NCI-H82 treated with DMSO at 0.1 percent for 48 hours (cell line): ENCODE data around the gene TMEM121B.
"Not testable (repeated sequence)": the region's sequence is repeated elsewhere in the genome, so short reads cannot be mapped to it uniquely, and the experiment has no call there.

Experiments used
- DNase-seq: peaks from one replicate; lab custom pipeline; 2025; ENCODE audit not compliant: unreplicated experiment; lab: John Stamatoyannopoulos, UW

Gene TMEM121B

GRCh38 chr22:17121233-17122195 is at the start of gene TMEM121B:
Gene TMEM121B, minus strand, starts transcription at chr22:17121360. Its CDS starts 233 bp downstream, at chr22:17121127.
- DNase-seq, result peak; percentile 12

- DNase-seq, result no peak
Measured at GRCh38 chr22:17167486-17167885, 46.3 kb upstream of the TMEM121B start.

- no peak for DNase-seq
Measured at GRCh38 chr22:17164392-17165024, 43.3 kb upstream of the TMEM121B start.

- no peak for DNase-seq
Measured at GRCh38 chr22:17162731-17163130, 41.6 kb upstream of the TMEM121B start.

GRCh38 chr22:17161991-17162390 is 40.8 kb upstream of the TMEM121B start:
- no peak for DNase-seq

- DNase-seq, result no peak
Measured at GRCh38 chr22:17159504-17159951, 38.4 kb upstream of the TMEM121B start.

GRCh38 chr22:17158568-17159503 is 37.7 kb upstream of the TMEM121B start, which contains the start of gene HDHD5:
Gene HDHD5, minus strand, starts transcription at chr22:17159277. Its CDS starts 26 bp downstream, at chr22:17159251.
- DNase-seq, result peak; percentile 42

- no peak for DNase-seq
Measured at GRCh38 chr22:17158176-17158567, 37.0 kb upstream of the TMEM121B start.

- DNase-seq, result no peak
Measured at GRCh38 chr22:17157714-17158113, 36.6 kb upstream of the TMEM121B start.

- no peak for DNase-seq
Measured at GRCh38 chr22:17155941-17156340, 34.8 kb upstream of the TMEM121B start.

GRCh38 chr22:17152971-17153370 is 31.8 kb upstream of the TMEM121B start:
- DNase-seq, result no peak

GRCh38 chr22:17152340-17152739 is 31.2 kb upstream of the TMEM121B start:
- no peak for DNase-seq

- no peak for DNase-seq
Measured at GRCh38 chr22:17149076-17149815, 28.1 kb upstream of the TMEM121B start.

- not testable (repeated sequence) for DNase-seq
Measured at GRCh38 chr22:17147458-17147857, 26.3 kb upstream of the TMEM121B start.

GRCh38 chr22:17145021-17145680 is 24.0 kb upstream of the TMEM121B start:
- no peak for DNase-seq

- DNase-seq, result no peak
Measured at GRCh38 chr22:17143826-17144225, 22.7 kb upstream of the TMEM121B start.

- no peak for DNase-seq
Measured at GRCh38 chr22:17143101-17143500, 21.9 kb upstream of the TMEM121B start.

- DNase-seq, result no peak
Measured at GRCh38 chr22:17140826-17141766, 19.9 kb upstream of the TMEM121B start.
